Measurements from ENCODE around the gene PLA2G4B.
A peak's percentile ranks its signal among the peaks of the same experiment; 100 is the strongest.

Gene PLA2G4B

DNA sequence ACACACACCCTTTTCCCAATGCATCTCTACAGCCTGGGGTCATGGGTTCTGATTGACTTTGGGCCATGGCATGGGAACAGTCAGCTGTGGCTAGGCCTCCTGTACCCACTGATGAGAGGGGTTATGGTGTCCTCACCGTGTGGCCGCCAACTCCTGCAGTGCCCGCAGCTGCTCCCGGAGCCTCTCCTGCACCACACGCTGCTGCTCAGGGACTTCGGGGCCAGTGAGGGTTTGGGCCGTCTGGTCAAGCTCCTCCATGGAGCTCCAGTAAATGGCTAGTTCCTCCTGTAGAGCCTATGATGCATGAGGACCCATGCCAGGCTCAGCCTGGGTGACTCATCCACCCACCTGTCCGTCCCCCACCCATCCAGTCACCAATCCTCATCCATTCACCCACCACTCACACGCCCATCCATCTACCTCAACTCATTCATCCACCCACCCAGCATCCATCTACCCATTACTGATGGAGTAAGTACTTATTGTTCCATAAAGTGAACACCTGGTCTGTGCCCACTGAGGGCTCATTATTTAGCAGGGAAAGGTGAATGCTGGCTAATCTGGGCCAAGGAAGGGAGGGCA is 33.6 kb downstream of the PLA2G4B start:
- no peak for DNase-seq

DNA sequence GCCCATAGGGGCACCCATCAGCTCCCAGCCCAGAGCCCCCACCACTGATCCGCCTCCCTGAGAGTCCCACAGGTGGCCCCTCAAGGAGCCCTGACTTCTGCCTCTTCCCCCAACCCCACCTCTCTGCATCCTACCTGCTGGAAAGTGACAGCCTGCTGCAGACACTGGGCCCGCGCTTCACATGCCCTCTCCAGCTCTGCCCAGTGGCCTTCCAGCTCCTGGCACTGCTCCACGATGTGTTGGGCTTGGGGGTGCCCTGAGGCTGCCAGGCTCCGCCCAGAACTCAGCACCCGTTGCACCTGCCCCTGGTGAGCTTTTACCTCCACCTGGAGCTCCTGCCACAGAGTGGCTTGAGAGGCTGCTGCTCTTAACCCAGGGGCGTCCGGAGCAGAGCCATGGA is 35.1 kb downstream of the PLA2G4B start:
- no peak for DNase-seq

DNA sequence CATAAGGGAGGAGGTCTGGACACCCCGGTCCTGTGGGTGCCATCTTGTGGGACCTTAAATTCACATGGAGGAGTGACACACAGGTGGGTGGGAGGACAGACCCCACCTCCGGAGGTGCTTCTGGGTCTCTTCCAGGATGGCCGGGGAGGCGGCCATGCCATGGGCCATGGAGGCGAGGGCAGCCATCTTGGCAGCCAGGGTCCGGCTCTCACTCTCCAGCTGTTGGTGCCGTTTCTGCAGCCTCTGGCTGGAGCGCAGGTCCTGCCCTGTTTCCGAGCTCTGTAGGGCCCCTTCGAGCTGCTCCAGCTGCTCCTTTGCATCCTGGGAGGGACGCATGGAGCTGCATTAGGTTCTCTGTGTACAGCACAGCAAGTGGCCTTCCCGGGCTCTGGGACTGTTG is 36.1 kb downstream of the PLA2G4B start:
- no peak for DNase-seq

DNA sequence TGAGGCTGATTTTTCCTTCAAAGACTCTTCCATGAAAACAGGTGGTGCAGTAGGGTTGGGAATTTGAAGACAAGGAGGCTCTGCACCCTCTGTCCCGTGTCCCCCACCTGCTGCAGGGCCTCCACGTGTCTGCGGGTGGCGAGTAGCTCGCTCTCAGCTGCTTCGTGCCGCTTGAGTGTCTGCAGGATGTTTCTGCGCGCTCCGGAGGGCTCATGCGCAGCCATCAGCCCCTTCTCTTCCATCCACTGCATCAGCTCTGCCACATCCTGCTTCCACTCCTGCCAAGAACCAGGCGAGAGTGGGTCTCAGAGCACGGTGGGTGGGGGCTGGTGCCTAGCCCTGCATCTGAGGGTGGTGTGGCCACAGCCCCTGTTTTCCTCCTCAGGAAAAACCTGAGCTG is 37.4 kb downstream of the PLA2G4B start:
- no peak for DNase-seq

DNA sequence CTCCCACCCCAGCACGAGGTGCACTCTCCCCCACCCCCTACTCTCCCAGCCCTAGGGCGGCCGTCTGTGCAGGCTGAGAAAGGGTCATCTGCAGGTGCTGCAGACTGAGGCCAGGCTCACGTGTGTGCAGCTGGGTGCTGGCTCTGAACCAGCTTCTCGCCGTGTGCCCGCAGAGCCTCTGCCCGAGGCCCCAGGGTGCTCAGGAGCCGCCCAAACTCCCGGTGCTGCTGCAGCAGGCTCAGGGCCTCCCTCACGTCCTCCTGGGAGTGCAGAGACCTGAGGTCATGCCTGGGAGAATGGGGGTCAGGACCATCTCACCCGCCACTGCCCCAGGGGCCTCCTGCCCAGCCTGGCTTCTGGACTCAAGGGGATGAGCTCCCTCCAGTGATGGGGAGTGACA is 38.0 kb downstream of the PLA2G4B start:
- DNase-seq = no peak

DNA sequence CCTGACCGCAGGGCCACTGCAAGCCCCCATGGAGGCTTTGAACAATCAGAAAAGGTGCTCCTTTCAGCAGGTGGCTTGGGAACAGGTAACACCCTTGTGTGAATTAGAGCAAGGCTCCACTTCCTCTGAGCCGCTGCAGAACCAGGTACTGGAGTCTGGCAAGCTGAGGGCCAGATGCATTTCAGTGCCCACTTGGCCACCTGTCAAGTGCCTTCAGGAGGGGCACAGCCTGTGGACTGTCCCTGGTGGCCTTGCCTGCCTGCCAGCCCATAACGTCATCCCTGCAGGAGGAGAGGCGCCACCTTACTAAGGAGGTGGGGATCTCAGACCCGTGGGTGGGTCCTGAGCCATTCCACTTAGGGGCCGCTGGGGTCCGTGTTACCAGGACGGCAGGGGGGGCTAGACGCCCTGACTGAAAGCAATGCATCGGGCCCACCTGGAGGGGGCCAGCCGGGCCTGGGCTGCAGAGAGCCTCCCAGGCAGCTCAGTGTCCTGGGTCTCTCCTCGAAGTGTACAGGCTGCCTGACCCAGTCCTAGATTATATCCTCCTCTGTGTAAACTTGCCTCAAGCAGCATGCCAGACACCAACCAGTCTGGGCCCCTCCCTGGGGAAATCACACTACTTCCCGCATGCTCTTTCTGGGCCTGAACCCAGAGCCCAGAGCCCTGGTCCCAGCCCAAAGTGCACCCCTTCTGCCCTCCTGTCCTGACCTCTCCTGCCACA is 39.1 kb downstream of the PLA2G4B start:
- no peak for DNase-seq

DNA sequence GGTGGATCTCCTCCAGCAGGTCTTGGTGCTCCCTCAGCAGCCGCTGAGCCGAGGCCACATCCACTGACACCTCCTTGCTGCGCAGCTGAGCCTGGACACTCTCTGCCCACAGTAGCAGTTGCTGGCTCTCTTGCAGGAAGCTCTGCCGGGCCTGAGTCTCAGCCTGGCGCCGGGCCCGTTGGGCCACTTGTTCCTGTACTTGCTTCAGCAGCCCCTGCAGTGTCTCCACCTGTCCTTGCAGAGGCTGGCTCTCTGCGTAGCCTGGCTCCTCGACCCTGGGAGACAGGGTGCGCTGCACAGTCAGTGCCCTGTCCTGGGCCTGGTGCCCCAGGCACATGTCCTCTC is 39.7 kb downstream of the PLA2G4B start:
- DNase-seq = no peak

DNA sequence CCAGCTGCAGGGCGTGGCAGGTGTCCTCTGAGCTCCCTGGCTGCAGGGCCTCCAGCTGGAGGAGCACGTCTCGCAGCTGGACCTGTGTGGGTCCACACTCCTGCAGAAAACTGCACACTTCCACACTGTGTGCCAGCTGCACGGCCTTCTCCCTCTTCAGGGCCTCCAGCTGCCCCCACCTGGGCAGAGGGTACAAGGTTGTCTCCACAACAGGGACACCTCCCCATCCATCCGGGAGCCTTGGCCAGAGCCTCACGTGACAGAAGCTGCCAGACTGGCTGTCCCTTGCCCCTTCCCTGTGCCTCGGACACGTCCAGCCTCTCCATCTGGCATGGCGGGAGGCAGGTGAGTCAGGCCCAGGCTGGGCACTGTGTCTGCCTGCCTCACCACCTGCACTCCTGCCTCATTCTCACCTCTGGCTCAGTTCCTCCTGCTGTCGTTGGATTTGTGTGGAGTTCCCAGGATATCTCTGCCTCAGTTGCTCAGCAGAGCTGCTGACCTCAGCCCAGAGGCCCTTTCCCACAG is 40.7 kb downstream of the PLA2G4B start:
- no peak for DNase-seq

DNA sequence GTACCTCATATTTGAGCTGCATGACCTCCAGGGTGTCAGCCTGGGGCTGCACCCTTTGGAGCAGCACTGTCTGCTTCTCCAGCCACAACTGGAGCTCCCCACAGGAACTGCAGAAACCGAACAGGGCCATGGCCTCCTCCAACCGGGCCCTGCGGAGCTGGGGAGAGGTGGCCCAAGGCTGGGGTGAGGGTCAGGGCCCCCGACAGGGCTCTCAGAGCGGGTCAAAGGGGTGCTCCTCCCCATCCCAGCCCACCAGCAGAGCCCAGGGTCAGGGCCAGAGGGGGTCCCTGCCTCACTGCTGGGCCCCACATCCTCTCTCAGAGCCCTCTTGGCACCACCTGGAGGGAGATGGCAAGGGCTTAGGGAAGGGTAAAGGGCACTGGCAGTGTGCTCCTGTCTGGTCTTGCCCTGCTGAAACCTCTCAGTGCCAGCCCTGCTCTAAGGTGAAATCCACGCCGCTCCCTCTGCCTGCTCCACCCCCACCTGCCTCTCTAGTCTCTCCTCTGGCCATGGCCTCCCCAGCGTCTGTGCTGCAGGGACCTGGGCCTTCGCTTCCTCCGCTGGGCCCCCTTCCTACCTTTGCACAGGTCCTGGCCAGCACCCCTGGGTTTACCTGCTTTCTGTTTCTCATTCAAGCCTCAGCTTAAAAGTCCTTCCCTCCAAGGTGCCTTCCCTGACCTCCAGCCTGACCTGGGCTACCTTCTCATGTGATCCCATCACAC is 41.7 kb downstream of the PLA2G4B start:
- no peak for DNase-seq

DNA sequence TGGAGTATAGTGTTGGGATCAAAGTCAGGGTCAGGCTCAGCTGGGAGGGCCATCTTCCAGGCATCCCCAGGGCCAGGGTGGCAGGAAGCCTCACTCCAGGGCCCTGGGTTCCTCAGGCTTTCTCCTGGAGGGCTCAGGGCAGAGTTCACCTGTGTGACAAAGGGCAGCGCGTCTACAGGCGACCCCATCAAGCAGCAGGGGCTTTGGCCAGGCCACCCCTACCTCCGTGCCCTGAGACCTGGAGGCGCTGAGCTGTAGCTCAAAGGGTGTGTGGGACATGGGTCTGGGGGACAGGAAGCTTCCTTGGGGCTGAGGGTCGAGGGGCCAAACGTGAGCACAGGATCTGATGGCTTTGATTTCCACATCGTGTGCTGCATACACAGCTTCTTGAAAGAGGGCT is 42.4 kb downstream of the PLA2G4B start:
- DNase-seq = no peak

DNA sequence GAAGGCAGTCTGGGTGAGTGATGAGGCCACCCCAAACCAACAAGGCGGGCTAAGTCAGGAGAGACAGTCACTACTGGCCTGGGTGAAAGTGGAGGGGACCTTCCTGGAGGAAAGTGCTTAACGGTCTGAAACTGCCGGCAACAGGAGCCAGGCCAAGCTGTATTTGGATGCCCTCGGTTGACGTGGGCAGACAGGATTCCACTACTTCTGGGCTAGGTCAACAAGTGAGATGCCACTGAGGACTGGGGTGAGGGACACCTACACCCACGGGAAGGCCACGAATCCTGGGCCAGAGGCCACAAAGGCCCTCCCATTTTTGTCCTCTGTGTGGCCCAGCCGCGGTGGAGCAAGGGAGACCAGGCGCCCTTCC is 42.9 kb downstream of the PLA2G4B start:
- DNase-seq = no peak

DNA sequence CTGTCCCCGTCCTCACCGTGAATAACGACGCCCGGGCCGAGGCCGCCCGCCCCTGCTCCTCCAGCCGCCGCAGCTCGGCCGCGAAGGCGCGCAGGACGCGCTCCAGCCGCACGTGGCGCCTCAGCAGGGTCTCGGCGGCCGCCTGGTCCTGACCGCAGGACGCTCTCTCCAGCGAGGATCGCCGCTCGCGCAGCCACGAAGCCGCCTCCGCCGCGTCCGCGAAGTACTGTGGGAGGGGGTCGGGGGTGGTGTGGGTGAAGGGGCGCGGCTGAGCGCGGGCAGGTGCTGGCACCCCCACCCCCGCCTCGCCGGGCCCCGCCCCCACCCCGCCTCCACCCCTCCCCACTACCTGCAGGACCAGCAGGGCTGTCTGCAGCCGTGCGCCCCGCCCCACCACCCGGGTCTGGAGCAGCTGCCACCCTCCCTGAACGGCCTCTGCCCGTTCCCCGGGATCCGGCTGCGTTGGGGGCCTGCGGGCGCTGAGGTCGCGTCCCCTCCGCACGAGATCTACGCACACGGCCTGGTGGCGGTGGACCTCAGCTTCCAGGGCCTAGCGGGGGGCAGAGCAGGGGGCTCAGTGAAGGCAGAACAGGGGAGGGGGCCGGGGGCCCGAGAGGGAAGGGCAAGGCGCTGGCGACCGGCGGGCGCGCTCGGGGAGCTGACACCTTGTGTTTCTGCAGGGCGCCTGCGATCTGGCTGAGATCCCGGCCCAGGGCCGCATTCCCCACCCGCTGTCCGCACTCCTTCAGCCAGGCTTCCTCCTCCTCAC is 43.5 kb downstream of the PLA2G4B start:
- peak; percentile 6 for DNase-seq

DNA sequence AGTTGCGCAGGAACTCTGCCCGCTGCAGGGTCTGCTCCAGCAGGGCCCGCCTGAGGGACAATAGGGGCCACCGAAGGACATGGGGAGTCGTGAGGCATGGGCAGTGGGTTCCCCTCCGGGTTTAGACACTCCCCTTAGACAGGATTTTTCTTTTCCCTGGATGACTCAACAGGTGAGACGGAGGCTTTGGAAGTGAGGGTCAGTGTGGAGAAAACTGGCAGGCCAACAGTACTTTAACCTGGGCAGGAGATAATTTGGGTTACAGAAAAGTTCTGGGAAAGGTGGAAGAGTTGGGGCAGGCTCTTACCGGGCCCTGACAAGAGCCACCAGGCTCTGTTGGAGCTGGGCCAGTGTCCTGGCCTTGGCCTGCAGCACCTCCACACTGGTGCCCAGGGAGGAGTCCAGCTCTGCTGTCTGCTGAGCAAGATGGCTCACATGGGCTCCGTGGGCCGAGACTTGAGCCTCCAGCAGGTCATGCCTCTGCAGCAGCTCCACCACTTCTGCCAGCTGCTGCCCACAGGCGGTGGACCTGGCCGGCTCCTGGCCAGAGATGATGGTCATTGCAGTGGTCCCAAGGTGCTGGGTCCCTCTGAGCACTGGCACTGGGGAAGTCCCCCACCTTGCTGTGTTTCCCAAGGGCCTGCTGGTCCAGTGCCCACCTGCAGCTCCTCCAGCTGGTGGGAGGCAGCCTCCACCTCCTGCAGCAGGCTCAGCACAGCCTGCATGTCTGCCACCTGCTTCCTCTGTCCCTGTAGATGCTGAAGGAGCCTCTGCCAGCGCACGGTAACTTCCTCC is 44.2 kb downstream of the PLA2G4B start:
- DNase-seq = no peak

DNA sequence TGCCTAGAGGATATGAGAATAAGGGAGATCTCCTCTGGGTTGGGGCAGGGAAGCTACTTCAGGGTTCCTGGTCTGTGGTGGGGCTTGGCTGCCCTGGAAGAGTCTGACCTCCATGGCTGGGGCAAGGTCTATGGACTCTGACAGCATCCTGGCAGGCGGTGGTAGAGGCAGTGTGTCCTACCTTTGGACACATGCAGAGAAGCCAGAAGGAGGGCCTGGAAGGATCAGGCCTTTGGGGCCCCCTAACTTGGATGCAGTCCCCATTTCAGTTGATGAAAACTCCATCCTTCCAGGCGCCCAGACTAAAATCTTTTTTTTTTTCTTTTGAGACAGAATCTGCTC is 44.8 kb downstream of the PLA2G4B start:
- no peak for DNase-seq

DNA sequence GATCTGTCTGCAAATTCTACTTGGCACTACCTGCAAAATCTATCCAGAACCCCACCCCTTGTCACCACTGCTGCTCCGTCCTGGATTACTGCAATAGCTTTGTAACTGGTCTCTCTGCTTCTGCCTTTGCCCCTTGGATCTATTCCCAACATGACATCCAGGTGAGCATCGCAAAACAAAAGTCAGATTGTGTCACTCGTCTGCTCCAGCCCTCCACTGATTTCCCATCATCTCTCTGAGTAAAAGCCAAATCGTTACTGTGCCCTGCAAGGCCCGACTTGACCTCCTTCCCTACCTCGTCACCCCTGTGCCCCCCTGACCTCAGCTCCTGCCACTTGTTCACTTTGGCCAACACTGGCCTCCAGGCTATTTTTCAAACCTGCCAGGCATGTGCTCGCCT is 45.8 kb downstream of the PLA2G4B start:
- DNase-seq = no peak

DNA sequence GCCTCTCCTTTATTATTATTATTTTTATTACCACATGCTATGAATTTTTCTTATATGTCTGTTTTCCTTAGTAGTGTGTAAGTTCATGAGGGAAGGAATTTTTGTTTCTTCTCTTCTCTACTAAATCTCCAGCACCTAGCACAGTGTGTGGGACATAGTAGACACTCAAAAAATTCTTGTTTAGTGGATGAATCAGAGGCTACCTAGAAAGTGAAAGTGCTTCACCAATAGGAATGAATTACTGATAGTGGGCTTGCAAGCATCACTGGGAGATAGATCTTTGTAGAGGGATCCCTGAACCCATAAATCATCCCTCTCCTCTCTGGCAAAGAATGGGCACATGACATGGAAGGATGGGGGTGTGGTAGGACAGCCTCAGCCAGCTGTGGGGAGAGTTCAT is 46.7 kb downstream of the PLA2G4B start:
- no peak for DNase-seq

DNA sequence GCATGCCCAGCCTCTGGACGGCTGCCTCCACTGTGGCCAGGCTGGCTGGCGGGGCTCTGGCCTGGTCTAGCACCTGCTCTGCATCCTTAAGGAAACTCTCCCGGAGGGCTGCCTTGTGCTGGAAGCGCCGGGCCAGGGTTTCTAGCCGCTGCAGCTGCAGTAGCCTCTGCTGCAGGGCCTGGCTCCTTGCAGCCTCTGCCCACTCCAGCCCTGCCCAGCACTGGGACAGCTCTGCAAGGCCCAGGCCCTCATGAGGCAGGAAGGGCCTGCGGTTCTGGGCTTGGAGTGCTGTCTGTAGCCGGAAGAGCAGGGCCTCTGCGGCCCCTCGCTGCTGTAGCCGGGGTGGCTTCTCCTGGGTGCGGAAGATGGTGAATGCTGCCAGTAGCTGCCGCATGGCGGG is 47.2 kb downstream of the PLA2G4B start:
- DNase-seq = no peak

DNA sequence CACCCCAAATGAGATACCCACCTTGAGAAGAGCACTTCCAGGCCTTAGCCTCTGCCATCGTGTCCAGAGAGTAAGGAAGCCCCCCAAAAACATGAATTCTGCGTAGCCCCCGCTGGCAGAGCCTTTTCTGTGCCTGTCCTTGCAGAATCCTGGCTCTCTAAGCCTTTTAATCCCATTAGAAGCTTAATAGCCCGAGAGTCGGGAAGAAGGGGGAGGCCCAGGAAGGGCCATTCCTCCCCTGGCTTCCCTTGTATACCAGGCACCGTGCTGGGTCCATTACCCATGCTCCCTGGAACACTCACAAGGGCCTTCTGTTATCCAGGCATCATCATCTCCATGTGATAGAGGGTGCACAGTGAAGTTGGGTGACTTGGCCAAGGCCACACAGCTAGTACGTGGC is 48.1 kb downstream of the PLA2G4B start:
- DNase-seq = no peak

DNA sequence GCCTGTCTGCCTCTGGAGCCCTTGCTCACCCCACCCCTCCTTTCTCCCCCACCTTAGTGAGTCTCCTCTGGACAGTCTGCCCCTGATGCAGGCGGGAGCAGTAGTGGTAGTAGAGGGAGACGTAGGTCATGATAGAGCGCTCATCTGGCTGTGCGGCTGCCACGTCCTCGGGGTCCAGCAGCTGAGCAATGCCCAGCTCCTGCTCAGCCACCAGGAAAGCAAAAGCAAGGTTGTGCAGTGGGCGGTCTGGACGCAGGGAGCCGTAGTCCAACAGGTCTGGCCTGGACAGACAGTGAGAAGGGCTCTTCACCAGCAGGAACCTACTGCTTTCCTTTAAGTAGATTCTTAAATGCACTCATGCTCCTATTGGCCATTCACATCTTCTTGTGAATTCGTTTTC is 48.5 kb downstream of the PLA2G4B start:
- DNase-seq = no peak

DNA sequence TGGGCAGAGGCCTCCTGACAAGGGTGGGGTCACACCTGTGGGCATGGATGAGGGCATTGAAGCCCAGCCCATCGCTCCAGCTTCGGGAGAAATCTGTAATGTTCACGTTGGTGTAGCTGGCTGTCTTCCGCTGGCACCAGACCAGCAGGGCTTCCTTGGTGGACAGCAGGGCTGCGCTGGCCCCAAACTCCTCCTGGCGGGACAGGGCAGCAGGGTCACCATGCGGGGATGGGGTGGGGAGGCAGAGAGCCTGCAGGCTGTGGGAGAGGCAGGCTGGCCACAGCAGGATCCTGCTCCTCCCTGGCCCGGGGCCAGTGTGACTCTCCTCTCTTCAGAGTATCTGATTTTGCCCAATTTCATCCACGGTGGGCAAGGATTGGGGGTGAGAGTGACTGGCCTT is 49.2 kb downstream of the PLA2G4B start:
- no peak for DNase-seq

DNA sequence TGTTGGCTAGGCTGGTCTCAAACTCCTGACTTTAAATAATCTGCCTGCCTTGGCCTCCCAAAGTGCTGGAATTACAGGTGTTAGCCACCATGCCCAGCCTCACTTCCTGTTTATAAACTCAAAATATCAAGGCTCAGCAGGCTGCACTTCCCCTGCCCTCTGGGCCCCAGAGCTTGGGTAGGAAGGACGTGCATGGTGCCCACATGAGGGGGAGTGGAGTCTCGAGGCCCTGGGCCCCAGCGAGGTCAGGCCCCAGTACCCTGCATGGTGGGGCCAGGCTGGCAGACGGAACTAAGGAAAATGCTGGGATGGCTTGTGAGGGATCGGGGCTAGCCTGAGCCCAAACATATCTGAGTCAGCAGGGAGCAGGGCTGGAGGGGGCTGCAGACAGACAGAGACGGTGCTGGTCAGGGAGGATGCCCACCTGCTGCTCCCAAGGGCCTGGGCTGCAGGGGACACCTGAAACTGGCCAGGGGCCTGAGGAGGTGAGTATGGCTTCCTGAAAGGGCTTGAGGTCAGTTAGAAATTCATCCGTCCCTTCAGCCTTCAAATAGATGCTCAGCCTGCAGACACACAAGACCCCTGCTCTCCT is 50.1 kb downstream of the PLA2G4B start:
- no peak for DNase-seq

DNA sequence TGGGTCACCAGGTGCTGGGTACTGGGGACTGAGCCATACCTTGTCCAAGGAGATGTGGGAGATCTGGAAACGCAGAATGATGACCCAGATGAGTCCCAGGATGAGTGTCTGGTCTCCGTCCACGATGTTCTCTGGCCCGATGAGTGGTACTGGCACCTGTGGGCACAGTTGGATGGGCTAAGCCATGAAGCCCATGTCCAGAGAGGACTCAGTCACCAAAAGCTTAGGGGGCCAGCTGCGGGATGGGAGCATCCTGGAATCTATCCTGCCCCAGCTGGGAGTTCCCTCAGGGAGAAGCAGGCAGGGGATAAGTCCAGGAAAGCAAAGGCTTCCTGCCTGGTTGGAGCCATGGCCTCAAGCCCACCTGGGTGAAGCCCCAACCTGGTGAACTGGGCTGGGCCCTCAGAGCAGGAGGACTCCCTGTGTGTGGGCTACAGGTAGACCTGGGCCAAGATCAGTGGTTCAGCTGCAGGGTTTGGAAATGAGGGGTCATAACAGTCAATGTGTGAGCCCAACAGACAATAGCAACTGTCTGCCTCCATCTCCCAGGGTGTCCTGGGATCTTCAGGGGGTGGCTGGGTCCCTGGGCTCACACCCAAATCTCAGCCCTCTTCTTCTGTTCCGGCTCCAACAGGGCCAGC is 51.5 kb downstream of the PLA2G4B start:
- no peak for DNase-seq
